K562 (cell line): ENCODE results near the gene CDH5. TPM values are rescaled to one million over a fixed set of nuclear protein-coding genes. Genes with fewer than 3 reads are reported as not detected.

Experiments used
- ATAC-seq: fragments of 200-7000 bp; cut with Tn5 transposase; 3 replicates; pipeline ENCODE4 v1.9.1; 2020; ENCODE audit warnings: moderate library complexity
- BruUV-seq: library from RNA; stranded (reverse); fragments of 400-500 nt; replicated peaks from 2 replicates; lab custom pipeline; 2021; lab: Mats Ljungman, UMichigan
- CTCF ChIA-PET: fragments of 300-600 bp; formaldehyde crosslinking; extraction: SDS; loops from one replicate; lab custom pipeline; 2021; ENCODE audit warnings: low intra/inter-chr PET ratio; lab: Yijun Ruan, JAX
- POLR2A ChIA-PET: fragments of 300-600, 350-650 bp; sonication (Branson Sonifier 250); formaldehyde crosslinking; extraction: SDS; loops from one replicate; lab custom pipeline; 2021; ENCODE audit warnings: antibody characterized with exemption, inconsistent platforms; lab: Yijun Ruan, JAX
- DNase-seq, 4 experiments: peaks; one replicate each; pipeline versions ENCODE4 v3.0.0 to v3.0.0-alpha.2; 2011 to 2018; ENCODE audit warnings: low spot score in 3 of 4, mixed read lengths in 3 of 4; ENCODE audit errors: extremely low read depth in 1 of 4
- FAIRE-seq: peaks from 2 replicates; lab custom pipeline; 2011; peaks lifted over from hg19 to GRCh38; lab: Jason Lieb, UNC
- H2AFZ ChIP-seq: 2 replicates; pipeline ENCODE4 v1.6.0; 2011; ENCODE audit warnings: low read depth, low read length, control low read depth, inconsistent platforms
- H3K27ac ChIP-seq: fragments of 200-600 bp; 3 replicates; pipeline ENCODE4 v1.8.0; 2011; ENCODE audit warnings: low read depth, mild to moderate bottlenecking, control low read depth, inconsistent platforms, low read length, moderate library complexity, mixed read lengths; ENCODE audit errors: extremely low read depth
- H3K27me3 ChIP-seq, 2 experiments: fragments of 300-600 bp in 1 of 2; 2 replicates in 1 of 2; 3 replicates in 1 of 2; pipeline versions ENCODE4 v1.6.0 to v1.8.0; 2011; ENCODE audit warnings: inconsistent platforms in 2 of 2, low read length in 2 of 2, mild to moderate bottlenecking in 1 of 2, mixed read lengths in 1 of 2, moderate library complexity in 1 of 2; ENCODE audit not compliant: control insufficient read depth in 2 of 2, insufficient read depth in 2 of 2
- H3K36me3 ChIP-seq: fragments of 300-600 bp; 3 replicates; pipeline ENCODE4 v1.8.0; 2011; ENCODE audit warnings: mild to moderate bottlenecking, low read length, inconsistent platforms; ENCODE audit not compliant: control insufficient read depth, insufficient read depth
- H3K4me1 ChIP-seq, 2 experiments: fragments of 200-600 bp in 1 of 2; replicated peaks in 1 of 2; 2 replicates in 1 of 2; 3 replicates in 1 of 2; pipeline versions ENCODE4 v1.5.1 to v1.8.0; 2011; ENCODE audit warnings: inconsistent platforms in 2 of 2, low read length in 2 of 2, mild to moderate bottlenecking in 1 of 2, mixed read lengths in 1 of 2, moderate library complexity in 1 of 2; ENCODE audit not compliant: control insufficient read depth in 2 of 2, insufficient read depth in 2 of 2
- H3K4me2 ChIP-seq: 2 replicates; pipeline ENCODE4 v1.6.1; 2011; ENCODE audit warnings: low read length, control low read depth, inconsistent platforms, mixed read lengths; ENCODE audit not compliant: insufficient read depth
- H3K4me3 ChIP-seq: fragments of 200-600 bp; sonication (generic), shearing (Covaris generic); 2 replicates; pipeline ENCODE4 v1.5.1; 2016; ENCODE audit warnings: control low read depth, inconsistent platforms
- H3K79me2 ChIP-seq: fragments of 200-600 bp; 3 replicates; pipeline ENCODE4 v1.8.0; 2011; ENCODE audit warnings: low read length, inconsistent platforms; ENCODE audit not compliant: control insufficient read depth, insufficient read depth
- H3K9ac ChIP-seq, 2 experiments: 2 replicates each; pipeline versions ENCODE4 v1.6.0 to v1.6.1; 2011; ENCODE audit warnings: low read depth in 2 of 2, low read length in 2 of 2, control low read depth in 1 of 2, inconsistent platforms in 1 of 2, mild to moderate bottlenecking in 1 of 2, mixed read lengths in 1 of 2; ENCODE audit not compliant: insufficient read depth in 1 of 2
- H3K9me1 ChIP-seq: one replicate; pipeline ENCODE4 v1.6.0; 2011; ENCODE audit warnings: inconsistent platforms, mild to moderate bottlenecking, low read length, moderate library complexity; ENCODE audit not compliant: control insufficient read depth, insufficient read depth
- H3K9me3 ChIP-seq: replicated peaks from 2 replicates; pipeline ENCODE4 v1.5.1; 2011; ENCODE audit warnings: low read depth, low read length, inconsistent platforms; ENCODE audit not compliant: control insufficient read depth, insufficient read depth
- H4K20me1 ChIP-seq: replicated peaks from 2 replicates; pipeline ENCODE4 v1.6.1; 2011; ENCODE audit warnings: low read length, inconsistent platforms, mixed read lengths; ENCODE audit not compliant: control insufficient read depth, insufficient read depth
- CUX1 ChIP-seq: fragments of 200-800 bp; sonication (Bioruptor generic); IDR thresholded peaks from 2 replicates; pipeline ENCODE4 v1.6.1; 2016; ENCODE audit warnings: missing genetic modification characterization, missing compliant biosample characterization
- L3MBTL2 ChIP-seq: fragments of 450-650 bp; IDR thresholded peaks from 2 replicates; pipeline ENCODE4 v1.6.1; 2016; ENCODE audit warnings: mild to moderate bottlenecking, moderate library complexity
- POLR3G ChIP-seq: IDR thresholded peaks from 2 replicates; pipeline ENCODE4 v1.6.1; 2011; ENCODE audit not compliant: insufficient read length, insufficient replicate concordance; ENCODE audit errors: extremely low read depth
- TCF7 ChIP-seq: sonication (generic); IDR thresholded peaks from 2 replicates; pipeline ENCODE4 v1.6.1; 2016; ENCODE audit warnings: antibody characterized with exemption, borderline replicate concordance
- USF1 ChIP-seq: sonication (generic); formaldehyde crosslinking; IDR thresholded peaks from 2 replicates; pipeline ENCODE4 v1.9.0; 2022; ENCODE audit warnings: mild to moderate bottlenecking, missing genetic modification reagents
- YBX1 ChIP-seq: fragments of 450-650 bp; IDR thresholded peaks from 2 replicates; pipeline ENCODE4 v1.7.1; 2016; ENCODE audit warnings: mild to moderate bottlenecking
- ZNF274 ChIP-seq: IDR thresholded peaks from 2 replicates; pipeline ENCODE4 v1.6.1; 2011; ENCODE audit warnings: low read depth, mild to moderate bottlenecking, low read length, moderate library complexity, borderline replicate concordance
- WGBS: fragments of 100-300 bp; shearing (Covaris generic); methylation state at CpG from one replicate; pipeline ENCODE4 v1.1.6; 2016; ENCODE audit warnings: low coverage, mixed read lengths; ENCODE audit not compliant: insufficient coverage; ENCODE audit errors: missing lambda C conversion rate; 5-methylcytosine and 5-hydroxymethylcytosine counted together
- in situ Hi-C: fragments of 300-500 bp; cut with MboI; formaldehyde crosslinking; loops from 4 replicates; pipeline ENCODE4 v1.15.0; 2018; ENCODE audit warnings: inconsistent platforms, mixed read lengths
- intact Hi-C: fragments of 100-400 bp; cut with micrococcal nuclease; formaldehyde crosslinking; loops from 2 replicates; pipeline ENCODE4 v1.14.2; 2022
- polyA plus RNA-seq, 8 experiments: library from polyadenylated mRNA; depleted of rRNA in 4 of 8; stranded (reverse) in 5 of 8; unstranded in 3 of 8; fragments of >200 nt; fragmentation: Nextera tagmentation in 2 of 8; fragmentation: Illumina TruSeq in 1 of 8; extraction: Ambion mirVana in 2 of 8; extraction: Trizol in 1 of 8; gene quantifications; 2 replicates each; pipeline versions ENCODE4 v1.2.1 to v1.2.3, GENCODE V29; 2011 to 2014; ENCODE audit warnings: inconsistent platforms in 1 of 8, missing spikeins in 1 of 8
- total RNA-seq, 7 experiments: library from RNA; depleted of rRNA in 6 of 7; stranded (reverse); fragments of >200 nt in 6 of 7; fragmentation: Illumina TruSeq in 2 of 7; extraction: Trizol in 2 of 7; gene quantifications; 2 replicates each; pipeline versions ENCODE4 v1.2.1 to v1.2.3, GENCODE V29; 2011 to 2021; ENCODE audit warnings: low replicate concordance in 1 of 7

CDH5 gene
- total and polyA plus RNA-seq, 9 of the 15 experiments (the other 6 are each of a cell fraction or from before 2014, with no cell fraction given) = not detected

GRCh38 chr16:66378741-66379570, 12.5 kb downstream of the CDH5 start:
- TF ChIP-seq L3MBTL2 (no peak), ZNF274 (no peak), CUX1 (CRISPR knock-in tag) (no peak), USF1 (CRISPR knock-in tag) (no peak), TCF7 (no peak), YBX1 (no peak), POLR3G (no peak)
- FAIRE-seq (no peak), DNase-seq (no peak), ATAC-seq (no peak)
- ChIA-PET CTCF (no interaction called here), POLR2A (interaction anchor here (0.7 to 1.1 kb wide), 2 partner anchors 12 to 85 kb away, joined by 3 to 5 read pairs; no protein-coding TSS in a partner anchor)
- WGBS = 2% methylated on average over 17 of the region's 18 CpGs
- no peaks in the 10 kb centered on the region for H3K79me2 ChIP-seq
- no peak overlapping the region for H3K4me3 ChIP-seq
- no peaks in the 10 kb centered on the region; a peak in 1 of 5 replicates for H3K4me1 ChIP-seq
- no peak overlapping the region for H2AFZ ChIP-seq
- in situ Hi-C loops = no loop called here
- no peak overlapping the region for H3K4me2 ChIP-seq
- no peak overlapping the region for H3K9ac ChIP-seq
- no peaks in the 10 kb centered on the region for H3K36me3 ChIP-seq
- intact Hi-C loops = no loop called here
- no TSS peak for BruUV-seq
- peaks cover 0 to 4% of the 10 kb centered on the region in 2 experiments; a peak in 1 of 5 replicates for H3K27me3 ChIP-seq
- no peaks in the 10 kb centered on the region for H3K9me1 ChIP-seq
- H4K20me1 ChIP-seq = peaks cover 4% of the 10 kb centered on the region; the same call in 1 of the 2 replicates
- H3K9me3 ChIP-seq = no peaks in the 10 kb centered on the region
- H3K27ac ChIP-seq = no peak overlapping the region
